Measurements from ENCODE around the gene PRKCQ. TPM values are rescaled to one million over a fixed set of nuclear protein-coding genes. Genes with fewer than 3 reads are reported as not detected.
"Not testable (repeated sequence)": the region's sequence is repeated elsewhere in the genome, so short reads cannot be mapped to it uniquely, and the experiment has no call there.

The PRKCQ gene
- polyA plus RNA-seq, 4 donors, result 14.0 to 17.1 (median 14.2) TPM

GRCh38 chr10:6464862-6465430 is 115.1 kb downstream of the PRKCQ start:
- DNase-seq (ENCODE audit: low read depth in 4 of 4, low spot score in 2 of 4), result no peak

GRCh38 chr10:6463366-6463765 is 116.7 kb downstream of the PRKCQ start:
- DNase-seq (ENCODE audit: low read depth in 4 of 4, low spot score in 2 of 4), result no peak

GRCh38 chr10:6461961-6462360 is 118.1 kb downstream of the PRKCQ start:
- no peak for DNase-seq (ENCODE audit: low read depth in 4 of 4, low spot score in 2 of 4)

GRCh38 chr10:6460861-6461409 is 119.1 kb downstream of the PRKCQ start:
- no peak for DNase-seq (ENCODE audit: low read depth in 4 of 4, low spot score in 2 of 4)

- DNase-seq (ENCODE audit: low read depth in 4 of 4, low spot score in 2 of 4), result no peak
Observed at GRCh38 chr10:6458814-6459213, 121.3 kb downstream of the PRKCQ start.

- no peak for DNase-seq (ENCODE audit: low read depth in 4 of 4, low spot score in 2 of 4)
Observed at GRCh38 chr10:6457376-6457775, 122.7 kb downstream of the PRKCQ start.

GRCh38 chr10:6456067-6456466 is 124.0 kb downstream of the PRKCQ start:
- DNase-seq (ENCODE audit: low read depth in 4 of 4, low spot score in 2 of 4), result no peak

GRCh38 chr10:6455592-6455991 is 124.5 kb downstream of the PRKCQ start:
- DNase-seq (ENCODE audit: low read depth in 4 of 4, low spot score in 2 of 4), result no peak

- DNase-seq (ENCODE audit: low read depth in 4 of 4, low spot score in 2 of 4), result no peak
Observed at GRCh38 chr10:6446711-6447110, 133.4 kb downstream of the PRKCQ start.

- DNase-seq (ENCODE audit: low read depth in 4 of 4, low spot score in 2 of 4), result peak in 1 of 4 donors; percentile 46
Observed at GRCh38 chr10:6445671-6446316, 134.3 kb downstream of the PRKCQ start.

- DNase-seq (ENCODE audit: low read depth in 4 of 4, low spot score in 2 of 4), result not testable (repeated sequence)
Observed at GRCh38 chr10:6439875-6440274, 140.2 kb downstream of the PRKCQ start.

GRCh38 chr10:6431861-6432260 is 148.2 kb downstream of the PRKCQ start:
- DNase-seq (ENCODE audit: low read depth in 4 of 4, low spot score in 2 of 4), result no peak

- no peak for DNase-seq (ENCODE audit: low read depth in 4 of 4, low spot score in 2 of 4)
Observed at GRCh38 chr10:6431186-6431585, 148.9 kb downstream of the PRKCQ start.

GRCh38 chr10:6430423-6430980 is 149.6 kb downstream of the PRKCQ start:
- no peak for DNase-seq (ENCODE audit: low read depth in 4 of 4, low spot score in 2 of 4)

GRCh38 chr10:6427357-6427959 is 152.6 kb downstream of the PRKCQ start:
- no peak for DNase-seq (ENCODE audit: low read depth in 4 of 4, low spot score in 2 of 4)

- no peak for DNase-seq (ENCODE audit: low read depth in 4 of 4, low spot score in 2 of 4)
Observed at GRCh38 chr10:6426317-6426716, 153.8 kb downstream of the PRKCQ start.

- DNase-seq (ENCODE audit: low read depth in 4 of 4, low spot score in 2 of 4), result no peak
Observed at GRCh38 chr10:6423413-6424170, 156.5 kb downstream of the PRKCQ start.

- DNase-seq (ENCODE audit: low read depth in 4 of 4, low spot score in 2 of 4), result no peak
Observed at GRCh38 chr10:6423004-6423403, 157.1 kb downstream of the PRKCQ start.

GRCh38 chr10:6418613-6419216 is 161.4 kb downstream of the PRKCQ start:
- no peak for DNase-seq (ENCODE audit: low read depth in 4 of 4, low spot score in 2 of 4)

- DNase-seq (ENCODE audit: low read depth in 4 of 4, low spot score in 2 of 4), result no peak
Observed at GRCh38 chr10:6418167-6418566, 161.9 kb downstream of the PRKCQ start.

Data from left renal cortex interstitium (tissue), 4 donors.